HEK293T (cell line): ENCODE results near the gene MYLK2.

ENCODE experiments used
- CTCF ChIA-PET: fragments of 350-600 bp; formaldehyde crosslinking; extraction: SDS; loops from one replicate; lab custom pipeline; 2021; ENCODE audit warnings: antibody characterized with exemption, inconsistent platforms; lab: Yijun Ruan, JAX
- POLR2A ChIA-PET: fragments of 350-600 bp; formaldehyde crosslinking; extraction: SDS; loops from one replicate; lab custom pipeline; 2020; ENCODE audit warnings: antibody characterized with exemption, inconsistent platforms; lab: Yijun Ruan, JAX
- DNase-seq: peaks from one replicate; pipeline ENCODE4 v3.0.0; 2012; ENCODE audit warnings: mixed read lengths; ENCODE audit errors: extremely low spot score
- ARNT ChIP-seq: fragments of 450-650 bp; IDR thresholded peaks from 2 replicates; pipeline ENCODE4 v1.6.1; 2017; ENCODE audit warnings: mild to moderate bottlenecking
- BHLHE40 ChIP-seq: fragments of 450-650 bp; IDR thresholded peaks from 2 replicates; pipeline ENCODE4 v1.6.1; 2016; ENCODE audit warnings: mild to moderate bottlenecking, moderate library complexity, borderline replicate concordance
- CTBP1 ChIP-seq: fragments of 450-650 bp; IDR thresholded peaks from 2 replicates; pipeline ENCODE4 v1.6.1; 2016; ENCODE audit warnings: borderline replicate concordance
- ELF4 ChIP-seq: fragments of 450-650 bp; IDR thresholded peaks from 2 replicates; pipeline ENCODE4 v1.6.1; 2017; ENCODE audit warnings: antibody characterized with exemption
- FOXA1 ChIP-seq: fragments of 450-650 bp; IDR thresholded peaks from 2 replicates; pipeline ENCODE4 v1.6.1; 2016; ENCODE audit warnings: mild to moderate bottlenecking
- FOXK2 ChIP-seq: fragments of 450-650 bp; IDR thresholded peaks from 2 replicates; pipeline ENCODE4 v1.6.1; 2016; ENCODE audit warnings: mild to moderate bottlenecking
- FOXM1 ChIP-seq: fragments of 450-650 bp; IDR thresholded peaks from 2 replicates; pipeline ENCODE4 v1.6.1; 2017; ENCODE audit warnings: mild to moderate bottlenecking, borderline replicate concordance
- HDGF ChIP-seq: fragments of 450-650 bp; IDR thresholded peaks from 2 replicates; pipeline ENCODE4 v1.6.1; 2017; ENCODE audit warnings: antibody characterized with exemption, borderline replicate concordance
- L3MBTL2 ChIP-seq: fragments of 450-650 bp; conservative IDR thresholded peaks from 2 replicates; pipeline ENCODE4 v1.6.1; 2016; ENCODE audit warnings: mild to moderate bottlenecking
- LEF1 ChIP-seq: fragments of 450-650 bp; IDR thresholded peaks from 2 replicates; pipeline ENCODE4 v1.6.1; 2017; ENCODE audit warnings: mild to moderate bottlenecking, borderline replicate concordance
- NFRKB ChIP-seq: fragments of 450-650 bp; IDR thresholded peaks from 2 replicates; pipeline ENCODE4 v1.6.1; 2016; ENCODE audit warnings: mild to moderate bottlenecking, moderate library complexity
- PKNOX1 ChIP-seq: fragments of 450-650 bp; IDR thresholded peaks from 2 replicates; pipeline ENCODE4 v1.6.1; 2016
- SP1 ChIP-seq: fragments of 450-650 bp; IDR thresholded peaks from 2 replicates; pipeline ENCODE4 v1.6.1; 2017
- SUZ12 ChIP-seq: fragments of 450-650 bp; IDR thresholded peaks from 2 replicates; pipeline ENCODE4 v1.6.1; 2016; ENCODE audit warnings: mild to moderate bottlenecking
- TARDBP ChIP-seq: fragments of 450-650 bp; IDR thresholded peaks from 2 replicates; pipeline ENCODE4 v1.6.1; 2016
- ZNF384 ChIP-seq: fragments of 450-650 bp; IDR thresholded peaks from 2 replicates; pipeline ENCODE4 v1.6.1; 2016

MYLK2 gene

DNA sequence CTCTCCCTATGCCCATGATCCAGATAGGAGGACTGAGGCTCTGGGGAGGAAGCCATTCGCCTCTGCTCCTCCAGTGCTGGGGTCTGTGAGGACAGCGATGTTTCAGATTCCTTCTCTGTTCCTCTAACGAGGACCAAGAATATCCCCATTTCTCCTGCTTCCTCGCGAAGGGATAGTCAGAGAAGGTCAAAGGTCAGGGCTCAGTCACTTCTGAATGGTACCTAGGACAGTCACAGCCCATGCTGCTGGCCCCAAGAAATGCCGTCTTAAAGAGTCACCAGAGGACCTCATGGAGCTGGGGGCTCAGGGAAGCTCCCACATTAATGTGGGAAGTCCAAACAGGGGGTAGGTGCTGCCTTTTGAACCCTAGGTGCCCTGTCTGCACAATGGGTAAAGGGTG is 24.1 kb downstream of the MYLK2 start:
- ChIA-PET CTCF (no interaction called here), POLR2A (no interaction called here)
- no peak for DNase-seq
- TF ChIP-seq CTBP1, result no peak
- no peak for TF ChIP-seq ARNT
- no peak for TF ChIP-seq SUZ12
- TF ChIP-seq NFRKB, result no peak
- TF ChIP-seq TARDBP, result no peak
- TF ChIP-seq FOXA1, result no peak
- TF ChIP-seq FOXM1, result no peak
- TF ChIP-seq FOXK2, result no peak
- TF ChIP-seq ELF4, result no peak
- TF ChIP-seq SP1, result no peak
- no peak for TF ChIP-seq L3MBTL2
- no peak for TF ChIP-seq BHLHE40
- no peak for TF ChIP-seq PKNOX1

GRCh38 chr20:31843881-31844280 is 24.7 kb downstream of the MYLK2 start:
- ChIA-PET CTCF (no interaction called here), POLR2A (no interaction called here)
- no peak for TF ChIP-seq ELF4
- no peak for TF ChIP-seq FOXA1
- no peak for TF ChIP-seq PKNOX1
- no peak for TF ChIP-seq TARDBP
- no peak for TF ChIP-seq FOXK2
- TF ChIP-seq CTBP1, result no peak
- TF ChIP-seq NFRKB, result no peak
- no peak for TF ChIP-seq FOXM1
- no peak for TF ChIP-seq SUZ12
- TF ChIP-seq HDGF, result no peak
- TF ChIP-seq L3MBTL2, result no peak
- TF ChIP-seq SP1, result no peak
- no peak for TF ChIP-seq BHLHE40
- no peak for TF ChIP-seq ZNF384
- no peak for TF ChIP-seq ARNT
- TF ChIP-seq LEF1, result no peak
- no peak for DNase-seq

DNA sequence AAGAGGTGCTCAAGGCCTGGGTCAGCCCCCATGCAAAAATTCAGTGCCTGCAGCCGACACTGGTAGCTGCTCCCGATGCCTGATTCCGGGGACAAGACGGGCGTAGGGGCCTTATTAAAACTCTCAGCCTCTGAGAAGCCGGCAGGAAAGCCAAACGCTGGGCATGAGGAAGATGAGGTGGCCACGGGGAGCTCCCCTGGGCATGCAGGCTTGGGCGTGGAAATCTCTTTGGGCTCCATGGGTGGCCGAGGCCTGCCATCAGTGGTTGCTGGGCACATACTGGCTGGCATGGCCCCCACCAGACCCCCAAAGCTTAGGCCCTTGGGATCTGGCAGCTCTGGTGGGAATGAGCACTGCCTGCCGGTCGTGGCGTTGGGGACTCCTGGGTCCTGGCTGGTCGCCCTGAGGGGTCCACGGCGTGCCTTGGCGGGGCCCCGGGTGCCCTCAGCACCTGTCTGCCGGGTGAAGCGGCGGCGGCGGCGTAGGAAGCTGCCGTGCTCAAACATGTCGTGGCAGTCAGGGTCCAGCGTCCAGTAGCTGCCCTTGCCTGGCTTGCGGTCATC is 25.7 kb downstream of the MYLK2 start:
- DNase-seq, result no peak
- ChIA-PET CTCF (no interaction called here), POLR2A (no interaction called here)
- TF ChIP-seq FOXA1 (no peak), NFRKB (no peak), HDGF (no peak), FOXK2 (no peak), TARDBP (no peak), FOXM1 (no peak), ARNT (no peak), ZNF384 (no peak), CTBP1 (no peak), ELF4 (no peak), L3MBTL2 (no peak), PKNOX1 (no peak), BHLHE40 (no peak), SP1 (no peak), SUZ12 (no peak), LEF1 (no peak)

- no peak for DNase-seq
- CTCF ChIA-PET, result no interaction called here
- TF ChIP-seq HDGF, result no peak
- TF ChIP-seq CTBP1, result no peak
- TF ChIP-seq ARNT, result no peak
- TF ChIP-seq SUZ12, result no peak
- TF ChIP-seq TARDBP, result no peak
- no peak for TF ChIP-seq LEF1
- POLR2A ChIA-PET, result no interaction called here
Measured at GRCh38 chr20:31845300-31845863, 26.2 kb downstream of the MYLK2 start, which contains the start of gene FOXS1. Gene FOXS1, minus strand, starts transcription at chr20:31845604. Its CDS starts 62 bp downstream, at chr20:31845542.

- CTCF ChIA-PET, result interaction anchor here (0.6 to 1.6 kb wide), 14 partner anchors 8 to 270 kb away, joined by 3 to 6 read pairs (median 3); partner anchors contain the start of gene PDRG1
- no peak for DNase-seq
- POLR2A ChIA-PET, result interaction anchor here (1.1 kb wide), 1 partner anchor 105 kb away, joined by 3 read pairs; the partner anchor contains the start of gene PDRG1
- TF ChIP-seq L3MBTL2, result no peak
Measured at GRCh38 chr20:31846793-31847138, 27.6 kb downstream of the MYLK2 start.

GRCh38 chr20:31848088-31848999 is 29.2 kb downstream of the MYLK2 start:
- TF ChIP-seq ZNF384 (no peak), CTBP1 (no peak), ARNT (no peak), FOXM1 (no peak), TARDBP (no peak), FOXK2 (no peak), PKNOX1 (no peak), L3MBTL2 (no peak), SP1 (no peak)
- ChIA-PET POLR2A (no interaction called here), CTCF (no interaction called here)
- no peak for DNase-seq
